Neural cell (in vitro differentiated cells): ENCODE measurements around the gene RPS6KA1.
"Not testable (repeated sequence)": the region's sequence is repeated elsewhere in the genome, so short reads cannot be mapped to it uniquely, and the experiment has no call there.

ENCODE experiments used
- CTCF ChIP-seq: fragments of 450-650 bp; IDR thresholded peaks from 2 replicates; pipeline ENCODE4 v1.5.1; 2014; ENCODE audit warnings: antibody characterized with exemption, mild to moderate bottlenecking, moderate library complexity; ENCODE audit not compliant: poor library complexity, severe bottlenecking
- EZH2 ChIP-seq: fragments of 200-600, 300-800 bp; shearing (Covaris generic), sonication (generic); IDR thresholded peaks from 2 replicates; pipeline ENCODE4 v1.6.1; 2014; ENCODE audit warnings: antibody characterized with exemption, low read length, borderline replicate concordance, mild to moderate bottlenecking; ENCODE audit not compliant: insufficient read depth, poor library complexity, severe bottlenecking
- MXI1 ChIP-seq: fragments of 450-650 bp; conservative IDR thresholded peaks from 2 replicates; pipeline ENCODE4 v1.6.1; 2014; ENCODE audit warnings: antibody characterized with exemption, mild to moderate bottlenecking; ENCODE audit not compliant: poor library complexity, severe bottlenecking
- POLR2AphosphoS5 ChIP-seq: IDR thresholded peaks from 2 replicates; pipeline ENCODE4 v1.6.1; 2012
- RAD21 ChIP-seq: fragments of 450-650 bp; conservative IDR thresholded peaks from 2 replicates; pipeline ENCODE4 v1.6.1; 2014; ENCODE audit warnings: antibody characterized with exemption, mild to moderate bottlenecking, moderate library complexity
- REST ChIP-seq: IDR thresholded peaks from 2 replicates; pipeline ENCODE4 v1.6.1; 2012; ENCODE audit warnings: borderline replicate concordance
- TAF1 ChIP-seq: IDR thresholded peaks from 2 replicates; pipeline ENCODE4 v1.6.1; 2012; ENCODE audit warnings: low read depth

- not testable (repeated sequence) for TF ChIP-seq TAF1, REST, CTCF, POLR2AphosphoS5, RAD21, EZH2, MXI1
These were observed 55.0 kb downstream of the RPS6KA1 start for GRCh38 chr1:26584588-26584987.
